Activated B cell treated with CpG ODN at 0.5 μM for 24 hours (primary cell): ENCODE measurements around the gene FAS. TPM values are rescaled to one million over a fixed set of nuclear protein-coding genes. Genes with fewer than 3 reads are reported as not detected.

Source experiments
- ATAC-seq: fragments of 200-7000 bp; cut with Tn5 transposase; one replicate; pipeline ENCODE4 v1.10.0; 2021; ENCODE audit warnings: low read depth, mild to moderate bottlenecking, moderate library complexity
- CTCF ChIA-PET: fragments of 350-600 bp; sonication (Branson Sonifier 250); formaldehyde crosslinking; loops from one replicate; lab custom pipeline; 2021; ENCODE audit warnings: antibody characterized with exemption; lab: Charles Lee
- POLR2A ChIA-PET: fragments of 350-600 bp; sonication (Branson Sonifier 250); formaldehyde crosslinking; loops from one replicate; lab custom pipeline; 2021; ENCODE audit warnings: antibody characterized with exemption; lab: Charles Lee
- DNase-seq: peaks from one replicate; pipeline ENCODE4 v3.0.0; 2022
- H3K27ac Mint-ChIP-seq: one replicate; pipeline ENCODE4 v1.8.0; 2020; ENCODE audit warnings: mixed read lengths
- H3K27me3 Mint-ChIP-seq: one replicate; pipeline ENCODE4 v1.8.0; 2021; ENCODE audit warnings: mixed read lengths
- H3K36me3 Mint-ChIP-seq: one replicate; pipeline ENCODE4 v1.8.0; 2021; ENCODE audit warnings: low read depth, mixed read lengths
- H3K4me1 Mint-ChIP-seq: one replicate; pipeline ENCODE4 v1.8.0; 2021; ENCODE audit warnings: mixed read lengths
- H3K4me3 Mint-ChIP-seq: one replicate; pipeline ENCODE4 v1.8.0; 2020; ENCODE audit warnings: mild to moderate bottlenecking, mixed read lengths
- H3K9me3 Mint-ChIP-seq: one replicate; pipeline ENCODE4 v1.8.0; 2020; ENCODE audit warnings: mixed read lengths
- intact Hi-C: fragments of 100-400 bp; cut with micrococcal nuclease; formaldehyde crosslinking; loops from one replicate; pipeline ENCODE4 v1.15.1; 2024
- total RNA-seq: library from RNA; stranded (reverse); gene quantifications from 2 replicates; pipeline ENCODE4 v1.2.3, GENCODE V29; 2022
- TF ChIP-seq, protein P1 (sequence below): fragments of 200-600 bp; IDR thresholded peaks from one replicate; pipeline ENCODE4 v1.8.0; 2022; ENCODE audit warnings: antibody characterized with exemption, mild to moderate bottlenecking

The FAS gene
- total RNA-seq, 1 donor from 2014 or later: 22.6 TPM

DNA sequence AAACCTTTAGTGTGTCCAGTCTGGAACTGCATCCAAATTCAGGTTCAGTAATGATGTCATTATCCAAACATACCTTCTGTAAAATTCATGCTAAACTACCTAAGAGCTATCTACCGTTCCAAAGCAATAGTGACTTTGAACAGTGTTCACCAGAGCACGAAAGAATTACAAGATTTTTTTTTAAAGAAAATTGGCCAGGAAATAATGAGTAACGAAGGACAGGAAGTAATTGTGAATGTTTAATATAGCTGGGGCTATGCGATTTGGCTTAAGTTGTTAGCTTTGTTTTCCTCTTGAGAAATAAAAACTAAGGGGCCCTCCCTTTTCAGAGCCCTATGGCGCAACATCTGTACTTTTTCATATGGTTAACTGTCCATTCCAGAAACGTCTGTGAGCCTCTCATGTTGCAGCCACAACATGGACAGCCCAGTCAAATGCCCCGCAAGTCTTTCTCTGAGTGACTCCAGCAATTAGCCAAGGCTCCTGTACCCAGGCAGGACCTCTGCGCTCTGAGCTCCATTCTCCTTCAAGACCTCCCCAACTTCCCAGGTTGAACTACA, 694 bp upstream of the FAS start:
- TF ChIP-seq, protein P1, sequence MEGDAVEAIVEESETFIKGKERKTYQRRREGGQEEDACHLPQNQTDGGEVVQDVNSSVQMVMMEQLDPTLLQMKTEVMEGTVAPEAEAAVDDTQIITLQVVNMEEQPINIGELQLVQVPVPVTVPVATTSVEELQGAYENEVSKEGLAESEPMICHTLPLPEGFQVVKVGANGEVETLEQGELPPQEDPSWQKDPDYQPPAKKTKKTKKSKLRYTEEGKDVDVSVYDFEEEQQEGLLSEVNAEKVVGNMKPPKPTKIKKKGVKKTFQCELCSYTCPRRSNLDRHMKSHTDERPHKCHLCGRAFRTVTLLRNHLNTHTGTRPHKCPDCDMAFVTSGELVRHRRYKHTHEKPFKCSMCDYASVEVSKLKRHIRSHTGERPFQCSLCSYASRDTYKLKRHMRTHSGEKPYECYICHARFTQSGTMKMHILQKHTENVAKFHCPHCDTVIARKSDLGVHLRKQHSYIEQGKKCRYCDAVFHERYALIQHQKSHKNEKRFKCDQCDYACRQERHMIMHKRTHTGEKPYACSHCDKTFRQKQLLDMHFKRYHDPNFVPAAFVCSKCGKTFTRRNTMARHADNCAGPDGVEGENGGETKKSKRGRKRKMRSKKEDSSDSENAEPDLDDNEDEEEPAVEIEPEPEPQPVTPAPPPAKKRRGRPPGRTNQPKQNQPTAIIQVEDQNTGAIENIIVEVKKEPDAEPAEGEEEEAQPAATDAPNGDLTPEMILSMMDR: no peak
- ATAC-seq: peak; percentile 13
- peak overlapping the region; percentile 88 for H3K27ac Mint-ChIP-seq
- H3K36me3 Mint-ChIP-seq: peaks cover 10% of the 10 kb centered on the region
- H3K4me1 Mint-ChIP-seq: peaks cover 46% of the 10 kb centered on the region
- H3K9me3 Mint-ChIP-seq: peaks cover 3% of the 10 kb centered on the region
- intact Hi-C loops: loop anchor here (1.0 to 10.0 kb wide), 8 partner anchors 15 to 1057 kb away; partner anchors contain the start of genes KIF20B and STAMBPL1
- H3K4me3 Mint-ChIP-seq: peak overlapping the region; percentile 95
- CTCF ChIA-PET: interaction anchor here (1.0 to 3.3 kb wide), 5 partner anchors 9 to 154 kb away, joined by 3 to 22 read pairs (median 4); no protein-coding TSS in a partner anchor
- no peak for DNase-seq
- H3K27me3 Mint-ChIP-seq: no peaks in the 10 kb centered on the region
- POLR2A ChIA-PET: interaction anchor here (0.7 to 2.8 kb wide), 11 partner anchors 9 to 342 kb away, joined by 3 to 18 read pairs (median 6); partner anchors contain the start of gene STAMBPL1

DNA sequence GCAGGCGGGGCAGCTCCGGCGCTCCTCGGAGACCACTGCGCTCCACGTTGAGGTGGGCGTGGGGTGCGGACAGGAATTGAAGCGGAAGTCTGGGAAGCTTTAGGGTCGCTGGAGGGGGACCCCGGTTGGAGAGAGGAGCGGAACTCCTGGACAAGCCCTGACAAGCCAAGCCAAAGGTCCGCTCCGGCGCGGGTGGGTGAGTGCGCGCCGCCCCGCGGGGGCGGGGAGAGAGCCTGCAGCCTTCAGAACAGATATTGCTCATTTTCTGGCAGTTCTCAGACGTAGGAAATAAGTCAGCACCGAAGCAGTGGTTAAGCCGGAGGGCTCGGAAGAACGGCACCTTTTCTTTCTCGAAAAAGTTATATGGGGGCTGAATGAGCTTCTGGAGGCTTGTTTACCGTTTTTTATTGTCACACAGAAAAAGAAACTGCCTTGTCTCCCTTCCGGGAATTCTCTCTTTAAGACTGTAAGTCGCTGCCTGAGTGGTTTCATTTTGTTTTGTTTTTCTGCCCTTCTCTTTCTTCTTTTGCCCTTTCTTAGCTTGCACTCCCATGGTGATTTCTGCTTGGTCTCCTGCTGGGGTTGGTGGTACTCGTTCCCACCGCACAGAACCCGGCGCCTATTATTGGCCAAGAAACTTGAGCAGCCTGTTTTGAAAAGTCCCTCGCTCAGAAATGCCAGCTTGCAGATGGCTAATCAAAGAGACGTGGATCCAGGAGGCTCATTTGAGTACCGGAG, 732 bp downstream of the FAS start:
- TF ChIP-seq, protein P1: no peak
- Mint-ChIP-seq H3K4me1 (peaks cover 59% of the 10 kb centered on the region), H3K9me3 (peaks cover 3% of the 10 kb centered on the region), H3K36me3 (peaks cover 10% of the 10 kb centered on the region), H3K27me3 (no peaks in the 10 kb centered on the region), H3K27ac (peak overlapping the region; percentile 88), H3K4me3 (peak overlapping the region; percentile 95)
- POLR2A ChIA-PET: interaction anchor here (0.6 to 2.8 kb wide), 8 partner anchors 8 to 891 kb away, joined by 3 to 18 read pairs (median 9); partner anchors contain the start of gene STAMBPL1
- DNase-seq (peak; percentile 52), ATAC-seq (peak; percentile 49)
- intact Hi-C loops: loop anchor here (2.0 to 10.0 kb wide), 6 partner anchors 17 to 1056 kb away; partner anchors contain the start of genes KIF20B and STAMBPL1
- CTCF ChIA-PET: interaction anchor here (1.0 to 3.3 kb wide), 6 partner anchors 8 to 155 kb away, joined by 3 to 22 read pairs (median 4); no protein-coding TSS in a partner anchor

DNA sequence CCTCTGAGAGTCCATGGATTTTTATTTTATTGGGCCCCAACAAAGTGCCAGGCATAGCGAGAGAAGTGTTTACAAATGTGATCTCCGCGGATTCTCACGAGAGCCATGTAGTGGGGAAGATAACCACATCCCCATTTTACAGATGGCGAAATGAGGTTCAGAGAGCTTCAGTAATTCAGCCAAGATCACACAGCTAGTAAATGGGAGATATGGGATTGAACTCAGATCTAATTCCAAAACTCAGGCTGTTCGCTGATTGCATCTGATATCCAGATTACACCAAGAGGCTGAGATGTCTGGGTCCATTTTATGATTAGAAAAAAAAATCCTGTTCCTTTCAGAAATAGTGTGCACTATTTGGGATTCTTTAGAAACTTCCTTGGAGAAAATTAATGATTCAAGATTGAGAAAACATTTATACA, 1.3 kb downstream of the FAS start:
- intact Hi-C loops: loop anchor here (2.0 to 10.0 kb wide), 6 partner anchors 17 to 1055 kb away; partner anchors contain the start of genes KIF20B and STAMBPL1
- no peaks in the 10 kb centered on the region for H3K27me3 Mint-ChIP-seq
- H3K4me3 Mint-ChIP-seq: peak overlapping the region; percentile 95

DNA sequence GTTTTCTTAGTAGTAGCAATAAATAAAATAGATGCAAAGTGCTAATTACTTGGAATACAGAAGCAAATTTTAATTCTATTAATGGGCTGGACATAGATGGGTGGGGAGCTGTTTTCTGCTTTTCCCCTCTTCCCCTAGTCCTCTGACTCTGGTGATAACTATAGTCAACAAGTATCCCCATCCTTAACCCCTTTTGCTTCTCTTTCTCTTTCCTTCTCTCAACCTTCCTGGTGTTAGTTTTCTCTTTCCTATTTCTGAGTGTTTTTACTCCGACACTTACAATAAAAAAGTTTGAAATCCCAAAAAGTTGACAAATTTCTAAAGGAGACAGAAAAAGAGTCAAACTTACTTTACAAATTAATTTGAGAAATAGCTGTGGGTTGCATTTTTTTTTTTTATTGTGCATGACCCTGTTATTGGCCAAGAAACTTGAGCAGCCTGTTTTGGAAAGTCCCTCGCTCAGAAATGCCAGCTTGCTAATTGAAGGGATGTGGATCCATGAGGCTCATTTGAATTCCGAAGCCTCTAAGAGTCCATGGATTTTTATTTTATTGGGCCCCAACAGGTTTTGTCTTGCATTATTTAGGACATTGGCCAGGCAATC, 2.4 kb downstream of the FAS start:
- no peaks in the 10 kb centered on the region for H3K9me3 Mint-ChIP-seq
- peak overlapping the region; percentile 67 for H3K4me3 Mint-ChIP-seq
- no peak for DNase-seq
- intact Hi-C loops: loop anchor here (5.0 to 10.0 kb wide), 4 partner anchors 34 to 1054 kb away; partner anchors contain the start of gene KIF20B
- peaks cover 62% of the 10 kb centered on the region for H3K4me1 Mint-ChIP-seq
- no peak for ATAC-seq
- CTCF ChIA-PET: interaction anchor here (1.2 kb wide), 1 partner anchor 157 kb away, joined by 3 read pairs; no protein-coding TSS in a partner anchor
- peaks cover 10% of the 10 kb centered on the region for H3K36me3 Mint-ChIP-seq
- POLR2A ChIA-PET: interaction anchor here (1.1 kb wide), 1 partner anchor 113 kb away, joined by 3 read pairs; the partner anchor contains the start of gene STAMBPL1
- TF ChIP-seq, protein P1: no peak
- H3K27me3 Mint-ChIP-seq: no peaks in the 10 kb centered on the region
- no peak overlapping the region for H3K27ac Mint-ChIP-seq

More for the DNA sequence above, 1.3 kb downstream of the FAS start:
- Mint-ChIP-seq H3K4me1 (peaks cover 61% of the 10 kb centered on the region), H3K27ac (peak overlapping the region; percentile 88), H3K36me3 (peaks cover 10% of the 10 kb centered on the region), H3K9me3 (no peaks in the 10 kb centered on the region)
- POLR2A ChIA-PET: interaction anchor here (0.8 to 2.8 kb wide), 6 partner anchors 9 to 260 kb away, joined by 3 to 18 read pairs (median 12); partner anchors contain the start of gene STAMBPL1
- CTCF ChIA-PET: interaction anchor here (1.2 to 3.3 kb wide), 2 partner anchors 55 to 58 kb away, joined by 3 to 22 read pairs; no protein-coding TSS in a partner anchor
- DNase-seq (no peak), ATAC-seq (no peak)
- TF ChIP-seq, protein P1: no peak
